GM19240 (cell line): ENCODE results near the gene CYTL1.

Experiments used
- DNase-seq: peaks from one replicate; pipeline ENCODE4 v3.0.0; 2011; ENCODE audit warnings: low spot score; ENCODE audit not compliant: insufficient read length

Gene CYTL1

DNA sequence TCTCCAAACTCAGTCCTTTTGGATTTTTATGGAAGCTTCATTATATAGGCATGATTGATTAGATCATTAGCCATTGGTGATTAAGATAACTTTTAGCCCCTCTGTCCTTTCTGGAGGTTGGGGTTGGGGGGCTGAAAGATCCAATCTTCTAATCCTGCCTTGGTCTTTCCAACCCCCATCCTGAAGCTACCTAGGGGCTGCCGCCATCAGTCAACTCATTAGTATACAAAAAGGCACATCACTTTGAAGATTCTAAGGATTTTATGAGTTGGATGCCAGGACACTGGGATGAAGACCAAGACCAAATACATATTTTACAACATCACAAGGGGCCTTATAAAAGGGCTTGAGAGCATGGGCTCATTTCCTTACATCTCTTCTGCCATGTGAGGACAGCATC is 47.5 kb downstream of the CYTL1 start:
- no peak for DNase-seq

DNA sequence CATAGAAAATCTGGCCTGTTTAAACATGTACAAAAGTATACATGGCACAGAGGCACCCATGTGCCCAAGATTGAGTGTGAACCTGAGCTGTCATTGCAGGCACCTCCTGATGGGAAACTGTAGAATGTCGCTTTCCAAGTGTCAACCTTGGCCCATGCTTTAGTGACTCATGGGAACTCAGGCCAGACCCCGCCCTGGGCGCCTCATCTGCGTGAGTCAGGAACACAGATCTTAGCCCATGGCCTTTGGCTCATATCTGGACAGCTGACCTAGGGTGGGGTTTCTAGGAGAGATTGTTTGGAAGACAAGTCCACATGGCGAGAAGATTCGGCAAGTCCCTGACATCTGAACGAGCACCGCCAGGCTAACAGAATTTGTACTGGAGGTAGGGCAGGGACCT is 50.0 kb downstream of the CYTL1 start:
- no peak for DNase-seq

DNA sequence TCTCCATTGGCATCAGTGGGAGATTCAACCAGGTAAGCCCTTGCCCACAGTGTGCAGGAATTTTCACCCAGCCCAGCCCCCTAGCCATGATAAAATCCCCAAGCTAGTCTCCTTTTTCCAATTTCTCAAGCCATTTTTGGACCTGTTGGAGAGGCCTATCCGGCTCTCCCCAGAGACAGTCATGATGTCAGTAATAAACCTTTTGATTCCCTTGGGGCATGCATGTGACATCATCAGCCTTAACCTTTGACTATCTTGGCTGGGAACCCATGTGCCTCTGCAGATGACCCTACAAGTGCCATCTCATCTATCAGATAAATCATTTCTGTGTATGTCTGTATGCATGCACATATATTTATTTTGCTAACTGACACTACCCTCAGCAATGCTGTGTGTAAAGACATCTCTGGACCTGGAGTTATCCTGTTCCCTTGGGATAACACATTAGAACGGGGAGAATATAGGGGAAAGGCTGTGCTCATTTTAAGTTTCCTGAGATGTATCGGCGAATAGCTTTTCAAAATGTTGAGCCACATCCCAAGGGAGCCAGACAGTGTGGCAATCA is 51.0 kb downstream of the CYTL1 start:
- no peak for DNase-seq
